Measurements from ENCODE around the gene BCORL1. TPM values are rescaled to one million over a fixed set of nuclear protein-coding genes. Genes with fewer than 3 reads are reported as not detected.

Gene BCORL1
- total RNA-seq, 1 experiment from 2014 or later: 5.3 TPM

DNA sequence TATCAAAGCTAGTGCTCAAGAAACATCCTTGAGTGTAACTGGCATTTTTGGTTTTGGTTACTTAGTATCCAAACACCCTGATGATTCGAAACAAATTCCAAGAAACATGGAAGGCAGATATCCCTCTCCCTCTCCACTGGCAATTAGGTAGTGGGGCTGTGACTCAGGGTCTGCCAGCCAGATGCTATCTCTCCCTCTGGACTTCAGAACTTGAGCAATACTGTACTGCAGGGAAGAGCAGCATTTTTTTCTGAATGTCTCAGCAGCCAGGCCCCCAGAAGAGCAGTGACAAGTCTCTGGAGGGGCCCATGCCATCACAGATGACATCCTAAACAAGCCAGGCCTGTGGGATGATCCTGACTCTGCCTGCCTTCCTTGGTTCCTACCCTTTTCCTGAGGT, 37.3 kb upstream of the BCORL1 start:
- H3K4me2 ChIP-seq (ENCODE audit: low read depth, low read length, poor library complexity, severe bottlenecking): no peak overlapping the region
- no peaks in the 10 kb centered on the region for H3K9me3 ChIP-seq (ENCODE audit: low read length)
- H3K79me2 ChIP-seq (ENCODE audit: low read length): no peaks in the 10 kb centered on the region
- no peaks in the 10 kb centered on the region for H3K4me1 ChIP-seq (ENCODE audit: low read length)
- no peak overlapping the region for H3K4me3 ChIP-seq (ENCODE audit: low read length)
- no peaks in the 10 kb centered on the region for H4K20me1 ChIP-seq (ENCODE audit: insufficient read depth, low read depth, low read length)
- DNase-seq: no peak
- H3K9me2 ChIP-seq (replicated peaks; ENCODE audit: insufficient read depth, low read length): no peaks in the 10 kb centered on the region
- H3K27me3 ChIP-seq (ENCODE audit: low read length): no peaks in the 10 kb centered on the region
- H2AFZ ChIP-seq (ENCODE audit: low read length): no peak overlapping the region
- H3K27ac ChIP-seq (ENCODE audit: low read length): no peak overlapping the region
- no peaks in the 10 kb centered on the region for H3K36me3 ChIP-seq (ENCODE audit: insufficient read depth, low read length)
- no peak overlapping the region for H3K9ac ChIP-seq (ENCODE audit: low read length)

DNA sequence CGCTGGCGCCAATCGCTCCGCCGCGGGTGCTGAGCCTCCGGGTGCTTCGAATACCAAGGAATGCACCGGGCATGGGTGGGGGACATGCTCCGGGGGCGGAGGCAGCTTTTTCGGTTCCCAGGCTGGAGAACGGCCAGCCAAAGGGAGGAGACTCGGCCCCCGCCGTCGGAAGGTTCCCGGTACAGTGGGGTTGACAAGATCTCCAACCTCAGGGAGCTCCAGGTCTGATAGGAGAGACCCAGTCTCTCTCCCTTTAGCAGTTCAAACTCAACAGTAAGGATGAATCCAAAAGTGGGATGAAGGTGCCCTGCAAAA, 29.1 kb upstream of the BCORL1 start:
- Histone ChIP-seq H4K20me1 (ENCODE audit: insufficient read depth, low read depth, low read length) (no peaks in the 10 kb centered on the region), H2AFZ (ENCODE audit: low read length) (no peak overlapping the region), H3K79me2 (ENCODE audit: low read length) (no peaks in the 10 kb centered on the region), H3K9me3 (ENCODE audit: low read length) (no peaks in the 10 kb centered on the region), H3K9me2 (replicated peaks; ENCODE audit: insufficient read depth, low read length) (no peaks in the 10 kb centered on the region), H3K36me3 (ENCODE audit: insufficient read depth, low read length) (no peaks in the 10 kb centered on the region), H3K9ac (ENCODE audit: low read length) (peak overlapping the region; percentile 79), H3K27ac (ENCODE audit: low read length) (no peak overlapping the region), H3K4me3 (ENCODE audit: low read length) (peak overlapping the region; percentile 74), H3K27me3 (ENCODE audit: low read length) (no peaks in the 10 kb centered on the region), H3K4me2 (ENCODE audit: low read depth, low read length, poor library complexity, severe bottlenecking) (peak overlapping the region; percentile 83), H3K4me1 (ENCODE audit: low read length) (peaks cover 45% of the 10 kb centered on the region)
- no peak for DNase-seq

- peak overlapping the region; percentile 83 for H3K4me2 ChIP-seq (ENCODE audit: low read depth, low read length, poor library complexity, severe bottlenecking)
- peak overlapping the region; percentile 79; the same call in 1 of the 2 replicates for H3K9ac ChIP-seq (ENCODE audit: low read length)
- H3K9me3 ChIP-seq (ENCODE audit: low read length): no peaks in the 10 kb centered on the region
- no peak overlapping the region for H2AFZ ChIP-seq (ENCODE audit: low read length)
- H3K79me2 ChIP-seq (ENCODE audit: low read length): no peaks in the 10 kb centered on the region
- no peak overlapping the region for H3K27ac ChIP-seq (ENCODE audit: low read length)
- peak overlapping the region; percentile 74; the same call in 1 of the 2 replicates for H3K4me3 ChIP-seq (ENCODE audit: low read length)
- H3K27me3 ChIP-seq (ENCODE audit: low read length): no peaks in the 10 kb centered on the region
- H3K36me3 ChIP-seq (ENCODE audit: insufficient read depth, low read length): no peaks in the 10 kb centered on the region
- no peak for DNase-seq
- H3K4me1 ChIP-seq (ENCODE audit: low read length): peaks cover 48% of the 10 kb centered on the region
- no peaks in the 10 kb centered on the region for H3K9me2 ChIP-seq (replicated peaks; ENCODE audit: insufficient read depth, low read length)
- no peaks in the 10 kb centered on the region for H4K20me1 ChIP-seq (ENCODE audit: insufficient read depth, low read depth, low read length)
Measured at GRCh38 chrX:129953881-129954280, 28.6 kb upstream of the BCORL1 start.

GRCh38 chrX:129954804-129955203, 27.6 kb upstream of the BCORL1 start:
- Histone ChIP-seq H3K36me3 (ENCODE audit: insufficient read depth, low read length) (no peaks in the 10 kb centered on the region), H3K79me2 (ENCODE audit: low read length) (no peaks in the 10 kb centered on the region), H2AFZ (ENCODE audit: low read length) (no peak overlapping the region), H3K9ac (ENCODE audit: low read length) (no peak overlapping the region), H4K20me1 (ENCODE audit: insufficient read depth, low read depth, low read length) (no peaks in the 10 kb centered on the region), H3K27me3 (ENCODE audit: low read length) (no peaks in the 10 kb centered on the region), H3K4me3 (ENCODE audit: low read length) (no peak overlapping the region), H3K4me1 (ENCODE audit: low read length) (peaks cover 48% of the 10 kb centered on the region), H3K9me3 (ENCODE audit: low read length) (no peaks in the 10 kb centered on the region), H3K4me2 (ENCODE audit: low read depth, low read length, poor library complexity, severe bottlenecking) (peak overlapping the region; percentile 36), H3K9me2 (replicated peaks; ENCODE audit: insufficient read depth, low read length) (no peaks in the 10 kb centered on the region), H3K27ac (ENCODE audit: low read length) (no peak overlapping the region; the same call in 1 of the 2 replicates)
- DNase-seq: no peak

DNA sequence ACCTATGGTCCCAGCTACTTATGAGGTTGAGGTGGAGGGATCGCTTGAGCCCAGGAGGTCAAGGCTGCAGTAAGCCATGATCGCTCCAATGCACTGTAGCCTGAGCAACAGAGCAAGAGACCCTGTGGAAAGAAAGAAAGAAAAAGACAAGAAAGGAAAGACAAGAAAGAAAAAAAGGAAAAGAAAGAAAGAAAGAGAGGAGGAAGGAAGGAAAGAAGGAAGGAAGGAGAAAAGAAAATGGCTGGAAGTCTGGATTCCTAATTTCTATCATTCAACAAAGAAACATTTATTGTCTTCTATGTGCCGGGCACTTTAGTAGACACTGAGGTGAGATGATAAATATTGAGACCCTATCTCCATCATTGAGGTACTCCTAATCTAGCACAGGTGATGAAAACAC, 26.8 kb upstream of the BCORL1 start:
- Histone ChIP-seq H2AFZ (ENCODE audit: low read length) (no peak overlapping the region), H4K20me1 (ENCODE audit: insufficient read depth, low read depth, low read length) (no peaks in the 10 kb centered on the region), H3K9me3 (ENCODE audit: low read length) (no peaks in the 10 kb centered on the region), H3K4me2 (ENCODE audit: low read depth, low read length, poor library complexity, severe bottlenecking) (no peak overlapping the region), H3K36me3 (ENCODE audit: insufficient read depth, low read length) (no peaks in the 10 kb centered on the region), H3K27ac (ENCODE audit: low read length) (no peak overlapping the region; the same call in 1 of the 2 replicates), H3K9me2 (replicated peaks; ENCODE audit: insufficient read depth, low read length) (no peaks in the 10 kb centered on the region), H3K4me3 (ENCODE audit: low read length) (no peak overlapping the region), H3K79me2 (ENCODE audit: low read length) (no peaks in the 10 kb centered on the region), H3K4me1 (ENCODE audit: low read length) (peaks cover 48% of the 10 kb centered on the region), H3K9ac (ENCODE audit: low read length) (no peak overlapping the region), H3K27me3 (ENCODE audit: low read length) (no peaks in the 10 kb centered on the region)
- no peak for DNase-seq

DNA sequence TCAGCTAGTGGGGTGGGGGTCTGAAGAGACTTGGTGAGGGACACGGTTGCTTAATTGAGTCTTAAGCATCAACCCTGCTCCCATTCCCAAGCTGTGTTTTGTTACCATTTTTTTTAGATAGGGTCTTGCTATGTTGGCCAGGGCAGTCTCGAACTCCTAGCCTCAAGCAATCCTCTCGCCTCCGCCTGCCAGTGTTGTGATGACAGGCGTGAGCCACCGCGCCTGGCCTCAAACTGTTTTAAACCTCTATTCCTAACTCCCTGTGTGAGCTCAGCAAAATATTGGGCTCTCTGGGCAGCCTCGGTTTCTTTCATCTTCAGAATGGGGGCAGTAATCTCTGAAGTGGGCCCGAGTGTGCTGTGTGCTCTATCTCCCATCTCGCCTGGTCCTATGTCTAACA, 26.3 kb upstream of the BCORL1 start:
- Histone ChIP-seq H2AFZ (ENCODE audit: low read length) (no peak overlapping the region), H4K20me1 (ENCODE audit: insufficient read depth, low read depth, low read length) (no peaks in the 10 kb centered on the region), H3K79me2 (ENCODE audit: low read length) (no peaks in the 10 kb centered on the region), H3K36me3 (ENCODE audit: insufficient read depth, low read length) (no peaks in the 10 kb centered on the region), H3K27ac (ENCODE audit: low read length) (no peak overlapping the region), H3K27me3 (ENCODE audit: low read length) (no peaks in the 10 kb centered on the region), H3K4me1 (ENCODE audit: low read length) (peaks cover 53% of the 10 kb centered on the region), H3K9me3 (ENCODE audit: low read length) (no peaks in the 10 kb centered on the region), H3K9ac (ENCODE audit: low read length) (no peak overlapping the region), H3K9me2 (replicated peaks; ENCODE audit: insufficient read depth, low read length) (no peaks in the 10 kb centered on the region), H3K4me3 (ENCODE audit: low read length) (no peak overlapping the region), H3K4me2 (ENCODE audit: low read depth, low read length, poor library complexity, severe bottlenecking) (no peak overlapping the region)
- no peak for DNase-seq

GRCh38 chrX:129956765-129957164, 25.7 kb upstream of the BCORL1 start:
- H3K27ac ChIP-seq (ENCODE audit: low read length): no peak overlapping the region
- no peaks in the 10 kb centered on the region for H3K79me2 ChIP-seq (ENCODE audit: low read length)
- H3K27me3 ChIP-seq (ENCODE audit: low read length): no peaks in the 10 kb centered on the region
- H3K4me3 ChIP-seq (ENCODE audit: low read length): peak overlapping the region; percentile 34; the same call in 1 of the 2 replicates
- H2AFZ ChIP-seq (ENCODE audit: low read length): no peak overlapping the region
- no peaks in the 10 kb centered on the region for H4K20me1 ChIP-seq (ENCODE audit: insufficient read depth, low read depth, low read length)
- H3K36me3 ChIP-seq (ENCODE audit: insufficient read depth, low read length): no peaks in the 10 kb centered on the region
- H3K4me2 ChIP-seq (ENCODE audit: low read depth, low read length, poor library complexity, severe bottlenecking): peak overlapping the region; percentile 51
- no peak for DNase-seq
- peak overlapping the region; percentile 52 for H3K9ac ChIP-seq (ENCODE audit: low read length)
- H3K9me3 ChIP-seq (ENCODE audit: low read length): no peaks in the 10 kb centered on the region
- no peaks in the 10 kb centered on the region for H3K9me2 ChIP-seq (replicated peaks; ENCODE audit: insufficient read depth, low read length)
- peaks cover 59% of the 10 kb centered on the region for H3K4me1 ChIP-seq (ENCODE audit: low read length)

DNA sequence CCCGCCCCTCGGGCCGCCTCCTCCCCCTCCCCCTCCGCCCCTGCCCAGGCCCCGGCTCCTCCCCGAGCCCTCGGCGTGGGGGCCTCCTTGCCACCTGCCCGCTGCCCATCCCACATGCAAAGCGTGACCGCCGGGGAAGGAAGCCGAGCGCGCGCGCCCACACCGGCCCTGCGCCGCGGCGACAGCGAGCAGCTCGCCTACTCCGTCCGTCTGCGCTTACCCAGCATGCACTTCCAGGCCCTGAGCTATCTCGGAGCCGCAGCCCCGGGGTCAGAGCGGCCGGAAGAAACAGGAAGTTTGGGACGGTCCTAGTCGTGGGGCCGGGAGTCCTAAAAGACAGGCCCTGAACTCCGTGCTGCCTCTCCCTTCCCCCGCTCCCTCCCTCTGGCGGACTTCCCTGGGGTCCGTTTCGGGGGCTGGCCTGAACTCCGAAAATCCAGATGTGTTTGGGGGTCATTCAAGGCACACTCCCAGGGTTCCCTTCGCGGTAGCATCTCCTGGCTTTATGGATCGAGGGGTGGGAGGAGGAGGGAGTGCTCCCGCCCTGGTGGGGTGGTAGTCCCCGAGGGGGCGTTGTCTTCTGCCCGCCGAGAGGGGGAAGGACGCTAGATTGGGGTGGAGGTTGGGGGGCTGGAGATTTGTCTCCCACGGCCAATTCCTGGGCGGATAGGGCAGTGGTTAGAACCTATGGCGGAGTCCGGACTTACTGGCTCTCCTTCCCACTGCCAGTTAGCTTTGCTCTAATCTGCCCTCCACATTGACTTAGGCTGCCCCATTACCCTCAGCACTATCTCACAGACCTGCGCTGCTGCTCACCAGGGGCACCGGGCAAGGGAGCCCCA, 25.0 kb upstream of the BCORL1 start:
- H3K9ac ChIP-seq (ENCODE audit: low read length): peak overlapping the region; percentile 76
- H3K4me2 ChIP-seq (ENCODE audit: low read depth, low read length, poor library complexity, severe bottlenecking): peak overlapping the region; percentile 62
- H2AFZ ChIP-seq (ENCODE audit: low read length): no peak overlapping the region
- peak overlapping the region; percentile 66 for H3K27ac ChIP-seq (ENCODE audit: low read length)
- no peaks in the 10 kb centered on the region for H3K9me3 ChIP-seq (ENCODE audit: low read length)
- no peaks in the 10 kb centered on the region for H4K20me1 ChIP-seq (ENCODE audit: insufficient read depth, low read depth, low read length)
- no peaks in the 10 kb centered on the region for H3K36me3 ChIP-seq (ENCODE audit: insufficient read depth, low read length)
- peak overlapping the region; percentile 77 for H3K4me3 ChIP-seq (ENCODE audit: low read length)
- H3K9me2 ChIP-seq (replicated peaks; ENCODE audit: insufficient read depth, low read length): no peaks in the 10 kb centered on the region
- DNase-seq: peak; percentile 93
- no peaks in the 10 kb centered on the region for H3K27me3 ChIP-seq (ENCODE audit: low read length)
- H3K79me2 ChIP-seq (ENCODE audit: low read length): no peaks in the 10 kb centered on the region
- peaks cover 58% of the 10 kb centered on the region for H3K4me1 ChIP-seq (ENCODE audit: low read length)
